ENCODE measurements around the gene IQCF5. TPM values are rescaled to one million over a fixed set of nuclear protein-coding genes. Genes with fewer than 3 reads are reported as not detected.
"Not testable (repeated sequence)": the region's sequence is repeated elsewhere in the genome, so short reads cannot be mapped to it uniquely, and the experiment has no call there.

IQCF5 gene
- total RNA-seq: not detected

GRCh38 chr3:51875501-51875900 is at the start of gene IQCF5:
Gene IQCF5 (minus strand): TSS chr3:51875601. CDS start chr3:51875531, 70 bp downstream.
- Histone ChIP-seq H3K27ac (no peak within 1 kb of the TSS), H3K36me3 (no peaks in the 10 kb centered on the region), H3K4me3 (no peak within 1 kb of the TSS), H3K9me3 (no peaks in the 10 kb centered on the region), H3K4me1 (no peaks in the 10 kb centered on the region), H3K27me3 (no peaks in the 10 kb centered on the region)
- ATAC-seq (ENCODE audit: low FRiP score in 2 of 2) (no peak), DNase-seq (no peak)
- 82 to 90% methylated on average over 4 of the region's 4 CpGs for WGBS, 2 donors
- TF ChIP-seq EP300 (IDR thresholded peaks at IDR 0.05): no peak

- WGBS, 2 donors: 77 to 82% methylated on average over 11 of the region's 11 CpGs
- no peak for ATAC-seq (ENCODE audit: low FRiP score in 2 of 2)
Measured at GRCh38 chr3:51921081-51921578, 45.7 kb upstream of the IQCF5 start.

GRCh38 chr3:51916418-51916817 is 41.0 kb upstream of the IQCF5 start:
- H3K36me3 ChIP-seq: no peaks in the 10 kb centered on the region
- ATAC-seq (ENCODE audit: low FRiP score in 2 of 2) (no peak), DNase-seq (no peak)
- H3K4me1 ChIP-seq: no peaks in the 10 kb centered on the region
- H3K9me3 ChIP-seq: no peaks in the 10 kb centered on the region
- whole genome bisulfite sequencing, 2 donors: 51 to 65% methylated on average over 5 of the region's 5 CpGs
- no peak overlapping the region for H3K27ac ChIP-seq
- TF ChIP-seq CTCF (IDR thresholded peaks at IDR 0.05) (no peak), POLR2A (IDR thresholded peaks at IDR 0.05) (no peak), POLR2AphosphoS5 (IDR thresholded peaks at IDR 0.05) (no peak), EP300 (IDR thresholded peaks at IDR 0.05) (no peak)
- H3K4me3 ChIP-seq: no peak overlapping the region
- H3K27me3 ChIP-seq: no peaks in the 10 kb centered on the region

More at GRCh38 chr3:51921081-51921578, 45.7 kb upstream of the IQCF5 start:
- Histone ChIP-seq H3K27ac (no peak overlapping the region), H3K36me3 (no peaks in the 10 kb centered on the region), H3K4me1 (no peaks in the 10 kb centered on the region), H3K9me3 (no peaks in the 10 kb centered on the region), H3K4me3 (no peak overlapping the region), H3K27me3 (no peaks in the 10 kb centered on the region)
- no peak for DNase-seq
- no peak for TF ChIP-seq POLR2AphosphoS5 (IDR thresholded peaks at IDR 0.05)
- no peak for TF ChIP-seq POLR2A (IDR thresholded peaks at IDR 0.05)
- no peak for TF ChIP-seq EP300 (IDR thresholded peaks at IDR 0.05)
- no peak for TF ChIP-seq CTCF (IDR thresholded peaks at IDR 0.05)

- H3K27ac ChIP-seq: no peak overlapping the region
- H3K36me3 ChIP-seq: no peaks in the 10 kb centered on the region
- TF ChIP-seq CTCF (IDR thresholded peaks at IDR 0.05) (no peak), POLR2AphosphoS5 (IDR thresholded peaks at IDR 0.05) (no peak), EP300 (IDR thresholded peaks at IDR 0.05) (no peak), POLR2A (IDR thresholded peaks at IDR 0.05) (no peak)
- H3K4me1 ChIP-seq: no peaks in the 10 kb centered on the region
- H3K27me3 ChIP-seq: no peaks in the 10 kb centered on the region
- no peak overlapping the region for H3K4me3 ChIP-seq
- DNase-seq: no peak
- ATAC-seq (ENCODE audit: low FRiP score in 2 of 2): no peak
- 80 to 87% methylated on average over 4 of the region's 4 CpGs for WGBS, 2 donors
- H3K9me3 ChIP-seq: no peaks in the 10 kb centered on the region
Measured at GRCh38 chr3:51908026-51908425, 32.6 kb upstream of the IQCF5 start.

GRCh38 chr3:51904034-51904823 is 28.8 kb upstream of the IQCF5 start:
- Histone ChIP-seq H3K4me3 (no peak overlapping the region), H3K36me3 (no peaks in the 10 kb centered on the region), H3K27ac (no peak overlapping the region), H3K9me3 (no peaks in the 10 kb centered on the region), H3K4me1 (no peaks in the 10 kb centered on the region), H3K27me3 (no peaks in the 10 kb centered on the region)
- 94 to 97% methylated on average over 2 of the region's 2 CpGs for WGBS, 2 donors
- ATAC-seq (ENCODE audit: low FRiP score in 2 of 2) (no peak), DNase-seq (no peak)
- TF ChIP-seq EP300 (IDR thresholded peaks at IDR 0.05) (no peak), POLR2A (IDR thresholded peaks at IDR 0.05) (no peak), CTCF (IDR thresholded peaks at IDR 0.05) (no peak), POLR2AphosphoS5 (IDR thresholded peaks at IDR 0.05) (no peak)

GRCh38 chr3:51902361-51902760 is 27.0 kb upstream of the IQCF5 start:
- H3K4me3 ChIP-seq; H3K9me3 ChIP-seq; H3K27ac ChIP-seq; H3K27me3 ChIP-seq; ATAC-seq (ENCODE audit: low FRiP score in 2 of 2); H3K36me3 ChIP-seq; H3K4me1 ChIP-seq; DNase-seq: not testable (repeated sequence)
- WGBS, 2 donors: 67 to 68% methylated on average over 7 of the region's 7 CpGs

GRCh38 chr3:51900043-51900442 is 24.6 kb upstream of the IQCF5 start:
- H3K27me3 ChIP-seq: not testable (repeated sequence)

More at GRCh38 chr3:51900043-51900442, 24.6 kb upstream of the IQCF5 start:
- ATAC-seq (ENCODE audit: low FRiP score in 2 of 2); H3K4me1 ChIP-seq; H3K9me3 ChIP-seq; H3K36me3 ChIP-seq; DNase-seq; H3K4me3 ChIP-seq; H3K27ac ChIP-seq: not testable (repeated sequence)
- WGBS, 2 donors: 77 to 81% methylated on average over 7 of the region's 7 CpGs
